ENCODE results near the gene LAMA4. TPM values are rescaled to one million over a fixed set of nuclear protein-coding genes. Genes with fewer than 3 reads are reported as not detected.

Gene LAMA4
- total and polyA plus RNA-seq, 4 experiments from 2014 or later = not detected

GRCh38 chr6:112066606-112067005, 187.8 kb downstream of the LAMA4 start:
- ChIA-PET POLR2A (ENCODE audit: partially characterized antibody) (no interaction called here), CTCF (ENCODE audit: partially characterized antibody) (no interaction called here)
- no peaks in the 10 kb centered on the region for H3K9me3 ChIP-seq (ENCODE audit: control insufficient read depth in 1 of 2, low read length in 2 of 2)
- no peaks in the 10 kb centered on the region for H3K27me3 ChIP-seq (ENCODE audit: insufficient read depth, low read length)
- H3K9me3 Mint-ChIP-seq = no peaks in the 10 kb centered on the region
- peaks cover 0 to 1% of the 10 kb centered on the region in 2 donors for H3K27me3 Mint-ChIP-seq
- no peak overlapping the region for H3K4me3 ChIP-seq (ENCODE audit: low read length in 2 of 2)
- intact Hi-C loops (cut with micrococcal nuclease) = no loop called here
- H3K36me3 Mint-ChIP-seq = peaks cover 4 to 12% of the 10 kb centered on the region in 2 donors
- H3K27ac ChIP-seq (ENCODE audit: low read depth, low read length) = no peak overlapping the region
- no peak for DNase-seq
- H3K4me1 ChIP-seq (ENCODE audit: insufficient read depth, low read length) = no peaks in the 10 kb centered on the region
- no peaks in the 10 kb centered on the region for H3K36me3 ChIP-seq (ENCODE audit: insufficient read depth, low read length)
- no peaks in the 10 kb centered on the region for H3K4me1 Mint-ChIP-seq
- no peak overlapping the region for H3K4me3 Mint-ChIP-seq
- H3K27ac Mint-ChIP-seq = no peak overlapping the region

- H3K9me3 ChIP-seq (ENCODE audit: control insufficient read depth in 1 of 2, low read length in 2 of 2) = no peaks in the 10 kb centered on the region
- H3K36me3 ChIP-seq (ENCODE audit: insufficient read depth, low read length) = no peaks in the 10 kb centered on the region
- DNase-seq = no peak
- POLR2A ChIA-PET (ENCODE audit: partially characterized antibody) = interaction anchor here (0.5 kb wide), 1 partner anchor 68 kb away, joined by 3 read pairs; no protein-coding TSS in a partner anchor
- no peaks in the 10 kb centered on the region for H3K4me1 ChIP-seq (ENCODE audit: insufficient read depth, low read length)
- Mint-ChIP-seq H3K4me3 (no peak overlapping the region), H3K4me1 (no peaks in the 10 kb centered on the region), H3K36me3 (peaks cover 3 to 6% of the 10 kb centered on the region in 2 donors), H3K27me3 (peaks cover 0 to 1% of the 10 kb centered on the region in 2 donors), H3K9me3 (no peaks in the 10 kb centered on the region), H3K27ac (no peak overlapping the region)
- no peak overlapping the region for H3K4me3 ChIP-seq (ENCODE audit: low read length in 2 of 2)
- CTCF ChIA-PET (ENCODE audit: partially characterized antibody) = no interaction called here
- H3K27ac ChIP-seq (ENCODE audit: low read depth, low read length) = no peak overlapping the region
- intact Hi-C loops (cut with micrococcal nuclease) = no loop called here
- no peaks in the 10 kb centered on the region for H3K27me3 ChIP-seq (ENCODE audit: insufficient read depth, low read length)
These were observed 188.9 kb downstream of the LAMA4 start for GRCh38 chr6:112065426-112065986.

GRCh38 chr6:112062966-112063365, 191.4 kb downstream of the LAMA4 start:
- Mint-ChIP-seq H3K36me3 (no peaks in the 10 kb centered on the region), H3K9me3 (no peaks in the 10 kb centered on the region), H3K27ac (no peak overlapping the region), H3K4me3 (no peak overlapping the region), H3K4me1 (no peaks in the 10 kb centered on the region), H3K27me3 (peaks cover 0 to 1% of the 10 kb centered on the region in 2 donors)
- ChIA-PET POLR2A (ENCODE audit: partially characterized antibody) (no interaction called here), CTCF (ENCODE audit: partially characterized antibody) (no interaction called here)
- H3K4me1 ChIP-seq (ENCODE audit: insufficient read depth, low read length) = no peaks in the 10 kb centered on the region
- DNase-seq = no peak
- H3K27me3 ChIP-seq (ENCODE audit: insufficient read depth, low read length) = no peaks in the 10 kb centered on the region
- intact Hi-C loops (cut with micrococcal nuclease) = no loop called here
- no peaks in the 10 kb centered on the region for H3K9me3 ChIP-seq (ENCODE audit: control insufficient read depth in 1 of 2, low read length in 2 of 2)
- H3K36me3 ChIP-seq (ENCODE audit: insufficient read depth, low read length) = no peaks in the 10 kb centered on the region
- H3K27ac ChIP-seq (ENCODE audit: low read depth, low read length) = no peak overlapping the region
- no peak overlapping the region for H3K4me3 ChIP-seq (ENCODE audit: low read length in 2 of 2)

- Histone ChIP-seq H3K4me1 (ENCODE audit: insufficient read depth, low read length) (no peaks in the 10 kb centered on the region), H3K9me3 (ENCODE audit: control insufficient read depth in 1 of 2, low read length in 2 of 2) (no peaks in the 10 kb centered on the region), H3K27ac (ENCODE audit: low read depth, low read length) (no peak overlapping the region), H3K36me3 (ENCODE audit: insufficient read depth, low read length) (no peaks in the 10 kb centered on the region), H3K4me3 (ENCODE audit: low read length in 2 of 2) (no peak overlapping the region), H3K27me3 (ENCODE audit: insufficient read depth, low read length) (no peaks in the 10 kb centered on the region)
- H3K36me3 Mint-ChIP-seq = no peaks in the 10 kb centered on the region
- H3K4me3 Mint-ChIP-seq = no peak overlapping the region
- no peak overlapping the region for H3K27ac Mint-ChIP-seq
- peaks cover 0 to 1% of the 10 kb centered on the region in 2 donors for H3K27me3 Mint-ChIP-seq
- intact Hi-C loops (cut with micrococcal nuclease) = no loop called here
- no peaks in the 10 kb centered on the region for H3K4me1 Mint-ChIP-seq
- ChIA-PET CTCF (ENCODE audit: partially characterized antibody) (no interaction called here), POLR2A (ENCODE audit: partially characterized antibody) (no interaction called here)
- no peaks in the 10 kb centered on the region for H3K9me3 Mint-ChIP-seq
- no peak for DNase-seq
These were observed 192.8 kb downstream of the LAMA4 start for GRCh38 chr6:112061605-112062004.

Other genes with a start within 250 kb of the LAMA4 start
- gene CCN6, start 200.5 kb downstream of the LAMA4 start, total RNA-seq = not detected
- under 1 TPM in 1 of 2 donors, not detected in 1; 0.09 TPM for gene CCN6, start 200.5 kb downstream of the LAMA4 start, polyA plus RNA-seq
- gene TUBE1, start 167.1 kb downstream of the LAMA4 start, total RNA-seq = 10 to 100 TPM; 40.6 to 45.2 TPM
- 10 to 100 TPM; 15.6 to 19.0 TPM for gene TUBE1, start 167.1 kb downstream of the LAMA4 start, polyA plus RNA-seq
- gene FAM229B, start 167.0 kb downstream of the LAMA4 start, total RNA-seq = 1 to 10 TPM; 1.7 to 1.9 TPM
- gene FAM229B, start 167.0 kb downstream of the LAMA4 start, polyA plus RNA-seq = 1 to 10 TPM; 3.8 to 7.6 TPM
- gene RFPL4B, start 92.8 kb upstream of the LAMA4 start, total RNA-seq = not detected
- gene RFPL4B, start 92.8 kb upstream of the LAMA4 start, polyA plus RNA-seq = not detected